H1 (cell line): Measurements from ENCODE around the gene RAB31. TPM values are rescaled to one million over a fixed set of nuclear protein-coding genes. Genes with fewer than 3 reads are reported as not detected.

Source experiments
- ATF3 ChIP-seq: IDR thresholded peaks from 2 replicates; pipeline ENCODE4 v1.6.1; 2011; ENCODE audit warnings: low read depth, mild to moderate bottlenecking, low read length; ENCODE audit not compliant: insufficient read depth
- KDM1A ChIP-seq: fragments of 200-600, 300-600 bp; sonication (generic); IDR thresholded peaks from 2 replicates; pipeline ENCODE4 v1.7.1; 2016; ENCODE audit warnings: mild to moderate bottlenecking, low read length, borderline replicate concordance
- KDM4A ChIP-seq: IDR thresholded peaks from one replicate; pipeline ENCODE4 v1.7.1; 2012; ENCODE audit warnings: low read depth, mild to moderate bottlenecking, moderate library complexity, low read length, inconsistent platforms; ENCODE audit not compliant: severe bottlenecking
- SAP30 ChIP-seq: fragments of 300-600 bp; sonication (generic); IDR thresholded peaks from 2 replicates; pipeline ENCODE4 v1.7.1; 2012; ENCODE audit warnings: low read length, moderate library complexity, mild to moderate bottlenecking, inconsistent platforms; ENCODE audit not compliant: insufficient read depth, insufficient replicate concordance
- SP4 ChIP-seq: IDR thresholded peaks from 2 replicates; pipeline ENCODE4 v1.6.1; 2012; ENCODE audit warnings: low read length, inconsistent platforms
- SRF ChIP-seq: IDR thresholded peaks from 2 replicates; pipeline ENCODE4 v1.6.1; 2011; ENCODE audit warnings: mild to moderate bottlenecking, low read depth, low read length, moderate library complexity
- polyA plus RNA-seq, 7 experiments: library from polyadenylated mRNA; depleted of rRNA in 3 of 7; stranded (reverse) in 5 of 7; unstranded in 2 of 7; fragments of >200 nt in 5 of 7; fragments of 200-250 nt in 2 of 7; gene quantifications; 1 replicate in 5 of 7; 2 replicates in 1 of 7; 4 replicates in 1 of 7; pipeline versions ENCODE4 v1.2.1 to v1.2.3, GENCODE V29; 2011 to 2013; ENCODE audit warnings: missing spikeins in 2 of 7, mixed read lengths in 2 of 7
- total RNA-seq: library from RNA; stranded (reverse); fragmentation: NEBNext Ultra II Directional; extraction: Animal tissue kit (Norgen Biotek cat#: 25700); gene quantifications from 2 replicates; pipeline ENCODE4 v1.2.1, GENCODE V29; 2021

Gene RAB31
- total and polyA plus RNA-seq, 2 of the 8 experiments (the other 6 are each of a cell fraction or from before 2014, with no cell fraction given) = 15.2 to 40.9 TPM

GRCh38 chr18:9806905-9807304 is 98.8 kb downstream of the RAB31 start (continued):
- no peak for TF ChIP-seq KDM1A
- no peak for TF ChIP-seq ATF3
- no peak for TF ChIP-seq SAP30
- TF ChIP-seq SP4 = no peak
- TF ChIP-seq KDM4A = no peak
- no peak for TF ChIP-seq SRF
